HepG2 (cell line): Measurements from ENCODE around the gene PREP. TPM values are rescaled to one million over a fixed set of nuclear protein-coding genes. Genes with fewer than 3 reads are reported as not detected.

Experiments
- ATF7-NPFF ChIP-seq: sonication (generic); formaldehyde crosslinking; IDR thresholded peaks from 2 replicates; pipeline ENCODE4 v1.8.1; 2023; ENCODE audit warnings: mild to moderate bottlenecking, low read depth, missing genetic modification reagents, moderate library complexity
- CEBPB ChIP-seq: IDR thresholded peaks from 2 replicates; pipeline ENCODE4 v1.6.1; 2011; ENCODE audit warnings: low read depth, low read length, improper control_type of control experiment, borderline replicate concordance
- CHD4 ChIP-seq: fragments of 200-600 bp; sonication (generic); IDR thresholded peaks from 2 replicates; pipeline ENCODE4 v1.7.0; 2017; ENCODE audit warnings: mild to moderate bottlenecking, low read length, borderline replicate concordance
- DRAP1 ChIP-seq: IDR thresholded peaks from 2 replicates; pipeline ENCODE4 v1.6.1; 2016; ENCODE audit warnings: missing genetic modification reagents, missing compliant biosample characterization
- HNF4A ChIP-seq: sonication (generic); formaldehyde crosslinking; IDR thresholded peaks from 2 replicates; pipeline ENCODE4 v1.4.0; 2020; ENCODE audit warnings: missing genetic modification reagents
- KDM2A ChIP-seq: sonication (generic); formaldehyde crosslinking; IDR thresholded peaks from 2 replicates; pipeline ENCODE4 v1.4.0; 2020; ENCODE audit warnings: low read depth, missing genetic modification reagents, borderline replicate concordance
- KDM6A ChIP-seq: IDR thresholded peaks from 2 replicates; pipeline ENCODE4 v1.6.1; 2016; ENCODE audit warnings: low read depth
- MIER3 ChIP-seq: IDR thresholded peaks from 2 replicates; pipeline ENCODE4 v1.6.1; 2016; ENCODE audit warnings: missing compliant biosample characterization, borderline replicate concordance
- NR2C2 ChIP-seq: sonication (generic); formaldehyde crosslinking; IDR thresholded peaks from 2 replicates; pipeline ENCODE4 v1.4.0; 2020; ENCODE audit warnings: missing genetic modification reagents, mild to moderate bottlenecking, moderate library complexity, borderline replicate concordance
- RERE ChIP-seq: IDR thresholded peaks from 2 replicates; pipeline ENCODE4 v1.6.1; 2016; ENCODE audit warnings: low read depth, missing genetic modification reagents, missing compliant biosample characterization
- RFXAP ChIP-seq: sonication (generic); formaldehyde crosslinking; IDR thresholded peaks from 2 replicates; pipeline ENCODE4 v1.4.0; 2020; ENCODE audit warnings: missing genetic modification reagents, borderline replicate concordance
- TBX2 ChIP-seq: sonication (generic); formaldehyde crosslinking; IDR thresholded peaks from 2 replicates; pipeline ENCODE4 v1.5.0; 2020; ENCODE audit warnings: missing genetic modification reagents, mild to moderate bottlenecking, borderline replicate concordance
- TCF7L2 ChIP-seq: IDR thresholded peaks from 2 replicates; pipeline ENCODE4 v1.6.1; 2011; ENCODE audit warnings: mild to moderate bottlenecking, low read depth, low read length, moderate library complexity
- ZNF136 ChIP-seq: sonication (generic); formaldehyde crosslinking; IDR thresholded peaks from 2 replicates; pipeline ENCODE4 v1.8.1; 2022; ENCODE audit warnings: low read depth, mild to moderate bottlenecking, moderate library complexity, missing genetic modification reagents
- ZNF281 ChIP-seq: sonication (generic); formaldehyde crosslinking; IDR thresholded peaks from 2 replicates; pipeline ENCODE4 v1.4.0; 2020; ENCODE audit warnings: missing genetic modification reagents, borderline replicate concordance
- ZNF605 ChIP-seq: sonication (generic); formaldehyde crosslinking; IDR thresholded peaks from 2 replicates; pipeline ENCODE4 v1.8.0; 2022; ENCODE audit warnings: mild to moderate bottlenecking, missing genetic modification reagents
- ZNF800 ChIP-seq: sonication (generic); formaldehyde crosslinking; IDR thresholded peaks from 2 replicates; pipeline ENCODE4 v1.4.0; 2020; ENCODE audit warnings: missing genetic modification reagents
- ZSCAN12 ChIP-seq: sonication (generic); formaldehyde crosslinking; IDR thresholded peaks from 2 replicates; pipeline ENCODE4 v1.9.0; 2021; ENCODE audit warnings: mild to moderate bottlenecking, missing genetic modification reagents
- polyA plus RNA-seq, 8 experiments: library from polyadenylated mRNA; depleted of rRNA in 3 of 8; stranded (reverse) in 7 of 8; unstranded in 1 of 8; fragments of >200 nt; fragmentation: Illumina TruSeq in 4 of 8; extraction: Trizol in 4 of 8; gene quantifications; 2 replicates each; pipeline versions ENCODE4 v1.2.1 to v1.2.3, GENCODE V29; 2011 to 2016; ENCODE audit warnings: low read depth in 4 of 8, missing spikeins in 1 of 8, mixed read lengths in 1 of 8; ENCODE audit not compliant: insufficient read depth in 1 of 8
- total RNA-seq, 5 experiments: library from RNA; depleted of rRNA; stranded (reverse); fragments of >200 nt; fragmentation: Illumina TruSeq; extraction: Trizol; gene quantifications; 2 replicates each; pipeline ENCODE4 v1.2.3, GENCODE V29; 2016; ENCODE audit warnings: low read depth in 1 of 5

The PREP gene
- total and polyA plus RNA-seq, 2 of the 13 experiments (the other 11 are each of a cell fraction or from before 2014, with no cell fraction given): 12.6 to 15.9 TPM

- TF ChIP-seq DRAP1 (CRISPR knock-in tag): no peak
- no peak for TF ChIP-seq CHD4
- TF ChIP-seq ZNF605 (CRISPR knock-in tag): peak; percentile 58; the same call in 1 of the 2 replicates
- TF ChIP-seq ZSCAN12 (CRISPR knock-in tag): no peak
- no peak; the same call in 1 of the 2 replicates for TF ChIP-seq NR2C2
- 0 out of 2 replicates have a peak, but pooled peaks have one; percentile 10 for TF ChIP-seq HNF4A
- TF ChIP-seq TCF7L2: no peak
- no peak; the same call in 1 of the 2 replicates for TF ChIP-seq TBX2
- no peak for TF ChIP-seq KDM6A (CRISPR knock-in tag)
- no peak for TF ChIP-seq ATF7-NPFF (CRISPR knock-in tag)
- no peak for TF ChIP-seq ZNF136
- TF ChIP-seq ZNF800 (CRISPR knock-in tag): no peak
- TF ChIP-seq KDM2A (CRISPR knock-in tag): peak; percentile 33; the same call in 1 of the 2 replicates
- TF ChIP-seq MIER3 (CRISPR knock-in tag): no peak
- TF ChIP-seq CEBPB: no peak
- 0 out of 2 replicates have a peak, but pooled peaks have one; percentile 32 for TF ChIP-seq ZNF281 (CRISPR knock-in tag)
- TF ChIP-seq RERE (CRISPR knock-in tag): no peak
- TF ChIP-seq RFXAP (CRISPR knock-in tag): no peak
Measured at GRCh38 chr6:105402090-105402938, 568 bp downstream of the PREP start (continued).
